NCI-H446 (cell line): ENCODE measurements around the gene EML4.

Experiments
- DNase-seq, 2 experiments: peaks; one replicate each; lab custom pipeline; 2025; lab: John Stamatoyannopoulos, UW

EML4 gene

GRCh38 chr2:42307180-42307579 is 138.0 kb downstream of the EML4 start:
- no peak for DNase-seq

GRCh38 chr2:42309366-42309765 is 140.2 kb downstream of the EML4 start:
- no peak for DNase-seq

- no peak for DNase-seq
These were observed 140.9 kb downstream of the EML4 start for GRCh38 chr2:42310007-42310515.

DNA sequence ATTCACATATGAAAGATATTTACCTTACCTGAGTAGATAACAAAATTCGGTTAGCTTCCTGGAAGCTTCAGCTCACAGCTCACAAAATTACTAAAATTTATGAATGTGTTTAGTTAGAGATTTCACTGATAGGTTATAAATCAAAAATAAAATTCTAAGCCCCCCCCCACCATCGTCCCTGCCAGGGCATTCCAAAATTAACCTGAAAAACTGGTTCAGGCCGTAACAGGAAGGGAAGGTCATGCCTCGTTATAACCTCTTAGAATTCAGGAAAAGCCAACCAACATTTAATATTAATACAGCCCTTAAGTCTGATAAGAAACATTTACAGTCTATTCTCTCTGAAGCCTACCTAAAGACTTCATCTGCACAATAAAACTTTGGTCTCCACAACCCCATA is 143.0 kb downstream of the EML4 start:
- no peak for DNase-seq

- DNase-seq: no peak
These were observed 145.8 kb downstream of the EML4 start for GRCh38 chr2:42314892-42315468.

DNA sequence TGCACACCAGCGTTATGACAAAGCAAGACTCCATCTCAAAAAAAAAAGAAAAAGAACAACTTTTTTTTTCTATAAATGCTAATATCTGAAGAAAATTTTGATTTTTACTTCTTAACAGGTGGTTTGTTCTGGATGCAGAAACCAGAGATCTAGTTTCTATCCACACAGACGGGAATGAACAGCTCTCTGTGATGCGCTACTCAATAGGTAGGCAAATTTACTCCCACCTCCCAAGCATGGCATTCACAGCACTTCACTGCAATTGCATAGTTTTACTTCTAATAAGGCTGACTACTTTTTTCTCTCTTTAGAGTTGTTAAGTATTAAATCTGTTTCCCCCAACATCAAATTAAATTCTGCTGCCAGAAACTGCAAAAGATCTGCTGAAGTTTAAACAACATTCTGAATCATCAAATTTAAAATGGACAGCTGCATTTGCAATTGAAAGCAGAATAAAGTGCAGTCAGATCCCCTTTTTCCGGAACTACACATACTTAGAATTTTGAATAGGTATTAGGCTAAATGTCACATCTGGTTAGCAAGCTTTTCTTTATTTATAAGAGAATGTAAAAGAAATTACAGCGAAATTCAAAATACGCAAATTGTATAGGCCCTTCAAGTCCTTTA is 146.8 kb downstream of the EML4 start:
- no peak for DNase-seq

GRCh38 chr2:42316910-42317309 is 147.8 kb downstream of the EML4 start:
- DNase-seq: no peak

DNA sequence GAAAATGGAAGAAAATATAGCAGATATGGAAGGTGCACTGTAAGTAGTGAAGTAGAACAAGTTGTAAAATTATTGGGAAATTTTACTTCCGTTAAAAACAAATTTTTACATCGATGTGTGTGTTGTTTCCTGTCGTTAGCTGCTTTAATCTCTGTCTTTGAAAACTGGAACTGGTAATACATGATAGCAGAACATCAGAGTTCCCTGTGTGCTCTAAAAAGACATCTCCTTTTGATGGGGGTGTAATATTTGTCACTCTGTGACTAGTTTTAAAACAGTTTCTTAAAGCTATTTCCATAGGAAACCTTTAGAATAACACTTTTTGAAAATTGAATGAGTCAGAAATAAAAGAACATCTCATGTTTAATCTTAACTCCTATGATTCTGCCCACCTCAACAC is 148.3 kb downstream of the EML4 start:
- DNase-seq: no peak

- DNase-seq: no peak
These were observed 148.8 kb downstream of the EML4 start for GRCh38 chr2:42317945-42318344.

GRCh38 chr2:42319265-42319664 is 150.1 kb downstream of the EML4 start:
- DNase-seq: no peak

DNA sequence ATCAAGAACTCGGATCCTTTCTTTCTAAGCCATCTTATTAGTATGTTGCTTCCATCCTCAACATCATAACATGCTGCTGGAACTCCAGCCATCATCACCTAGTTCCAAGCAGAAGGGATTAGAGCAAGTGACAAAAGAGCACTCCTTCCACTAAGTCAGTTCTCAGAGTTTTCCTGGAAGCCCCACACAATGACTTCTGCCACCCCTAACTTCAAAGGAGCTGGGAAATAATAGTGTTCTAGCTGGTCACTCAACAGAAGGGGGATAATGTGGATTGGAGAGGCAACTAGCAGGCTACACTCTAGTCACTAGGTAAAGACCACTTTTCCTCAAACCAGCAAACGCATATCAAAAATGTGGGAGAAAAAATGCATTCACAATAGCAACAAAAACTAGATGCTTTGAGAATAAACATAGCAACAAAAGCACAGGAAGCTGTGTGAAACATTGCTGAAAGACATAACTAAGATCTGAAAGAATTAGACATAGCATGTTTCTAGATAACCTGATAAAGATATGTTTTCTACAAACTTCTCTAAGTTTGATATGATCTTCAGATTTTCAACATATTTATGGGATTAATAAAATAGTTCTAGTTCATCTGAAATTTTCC is 152.4 kb downstream of the EML4 start:
- no peak for DNase-seq

DNA sequence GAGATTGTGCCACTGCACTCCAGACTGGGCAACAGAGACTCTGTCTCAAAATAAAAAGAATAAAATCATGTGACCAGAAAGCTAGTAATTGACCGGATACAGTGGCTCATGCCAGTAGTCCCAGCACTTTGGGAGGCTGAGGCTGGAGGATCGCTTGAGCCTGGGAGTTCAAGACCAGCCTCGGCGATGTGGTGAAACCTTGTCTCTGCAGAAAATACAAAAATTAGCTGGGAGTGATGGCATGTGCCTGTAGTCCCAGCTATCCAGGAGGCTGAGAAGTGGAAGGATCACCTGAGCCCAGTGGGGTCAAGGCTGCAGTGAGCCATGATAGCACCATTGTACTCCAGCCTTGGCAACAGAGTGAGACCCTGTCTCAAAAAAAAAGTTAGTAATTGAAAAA is 155.1 kb downstream of the EML4 start:
- no peak for DNase-seq

- DNase-seq: no peak
These were observed 155.8 kb downstream of the EML4 start for GRCh38 chr2:42324949-42325348.

DNA sequence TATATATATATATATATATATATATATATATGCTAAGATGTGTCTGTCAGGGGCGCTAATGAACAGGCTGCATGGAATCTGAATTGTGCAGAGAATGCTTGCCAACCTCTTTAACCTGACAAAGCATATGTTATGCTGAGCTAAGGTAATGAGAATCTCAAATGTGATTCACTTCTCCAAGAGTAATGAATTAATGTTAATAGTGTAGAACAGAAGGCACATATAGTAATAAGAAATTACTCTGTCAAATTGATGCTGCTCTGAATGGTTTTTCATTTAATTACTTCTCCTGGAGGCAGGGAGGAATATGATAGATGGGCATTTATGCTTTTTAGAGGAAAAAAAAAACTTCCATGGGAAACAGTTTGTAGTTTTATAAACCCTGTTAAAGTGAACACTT is 156.5 kb downstream of the EML4 start:
- DNase-seq: no peak

GRCh38 chr2:42327125-42327524 is 158.0 kb downstream of the EML4 start:
- no peak for DNase-seq

DNA sequence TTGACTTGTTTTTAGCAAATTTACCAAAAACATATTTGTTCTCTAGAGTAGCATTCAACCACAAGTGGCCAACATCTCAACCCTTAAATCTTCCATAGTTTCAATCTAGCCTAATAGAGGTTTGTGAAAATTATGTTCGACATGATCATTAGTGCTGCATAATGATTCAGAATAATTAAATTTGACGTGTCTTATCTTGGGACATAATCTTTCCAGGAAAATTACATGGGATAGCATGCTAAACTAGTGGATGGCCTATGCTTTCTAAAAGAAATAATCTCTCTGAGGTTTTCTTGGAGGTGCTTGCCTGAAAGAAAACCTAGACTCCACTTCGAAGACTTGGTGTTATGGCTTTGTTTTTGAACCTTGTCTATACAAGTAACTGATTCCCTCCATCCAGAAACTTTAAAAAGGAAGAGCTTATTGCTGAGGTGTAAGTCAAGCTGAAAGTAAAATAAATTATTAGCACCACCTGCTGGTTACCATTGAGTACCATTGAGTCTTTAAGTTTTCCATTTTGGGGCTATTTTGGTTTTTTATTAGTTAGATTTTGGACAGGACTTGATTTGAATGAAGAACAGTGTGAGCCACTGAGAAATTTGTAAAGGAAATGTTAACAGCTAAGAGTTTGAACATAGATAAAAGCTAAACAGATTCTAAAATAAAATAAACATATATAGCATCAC is 159.1 kb downstream of the EML4 start:
- peak in 1 of 2 experiments; percentile 12 for DNase-seq

DNA sequence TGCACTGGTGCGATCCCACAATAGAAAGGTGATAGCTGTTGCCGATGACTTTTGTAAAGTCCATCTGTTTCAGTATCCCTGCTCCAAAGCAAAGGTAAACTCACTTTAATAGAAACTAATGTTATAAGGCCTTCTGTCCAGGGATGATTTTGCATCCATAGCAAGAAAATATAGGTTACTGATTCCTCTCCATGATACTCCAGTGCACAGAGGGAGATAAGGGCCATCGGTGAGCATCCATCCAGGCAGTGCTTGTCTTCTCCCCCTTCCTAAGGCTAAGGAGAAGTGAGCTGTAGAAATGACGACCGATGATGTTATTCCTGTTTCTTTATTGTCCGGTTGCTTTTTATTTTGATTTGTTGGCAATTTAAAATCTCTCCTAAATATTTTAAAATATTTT is 159.8 kb downstream of the EML4 start:
- no peak for DNase-seq

- DNase-seq: no peak
These were observed 160.6 kb downstream of the EML4 start for GRCh38 chr2:42329736-42330135.

DNA sequence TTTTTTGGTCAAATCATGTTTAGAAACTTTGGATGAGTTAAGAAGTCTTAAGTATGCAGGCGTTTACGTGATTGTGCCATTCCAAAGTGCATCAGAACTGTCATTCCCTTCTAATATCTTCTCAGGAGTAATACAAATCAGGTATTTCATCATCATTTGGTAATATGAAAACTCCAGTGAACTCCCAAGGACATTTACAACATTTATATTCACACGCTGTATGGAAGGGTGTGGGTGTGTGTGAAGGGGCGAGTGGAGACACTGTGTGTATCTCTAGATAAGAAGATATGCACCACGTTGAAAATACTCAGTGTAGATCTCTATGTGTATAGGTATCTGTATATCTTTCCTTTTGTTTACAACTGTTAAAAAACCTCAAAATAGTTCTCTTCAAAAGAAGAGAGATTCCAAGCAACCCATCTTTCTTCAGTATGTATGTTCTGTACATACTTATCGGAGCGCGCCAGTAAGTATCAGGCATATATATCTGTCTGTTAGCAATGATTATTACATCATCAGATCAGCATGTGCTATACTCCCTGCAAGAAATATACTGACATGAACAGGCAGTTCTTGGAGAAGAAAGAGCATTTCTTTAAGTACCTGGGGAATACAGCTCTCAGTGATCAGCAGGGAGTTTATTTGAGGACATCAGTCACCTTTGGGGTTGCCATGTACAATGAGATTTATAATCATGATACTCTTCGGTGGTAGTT is 162.6 kb downstream of the EML4 start:
- no peak for DNase-seq

DNA sequence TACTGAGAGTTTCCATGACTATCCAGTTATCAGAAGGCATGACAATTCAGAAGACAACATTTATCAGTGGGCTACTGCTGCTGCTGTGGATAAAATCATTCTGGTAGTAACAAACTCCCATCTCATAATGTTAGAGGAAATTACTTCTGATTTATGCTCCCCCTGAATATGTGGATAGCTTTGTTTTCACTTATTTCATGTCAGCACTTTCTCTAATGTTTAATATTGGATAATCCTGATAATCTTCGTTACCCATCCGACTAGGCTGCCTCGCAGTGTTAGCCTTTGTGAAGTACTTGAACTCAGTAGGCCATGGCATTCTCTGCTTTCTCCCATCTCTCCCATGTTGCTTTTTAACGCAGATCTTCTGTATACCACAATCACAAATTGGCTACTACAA is 163.4 kb downstream of the EML4 start:
- no peak for DNase-seq

- no peak for DNase-seq
These were observed 164.4 kb downstream of the EML4 start for GRCh38 chr2:42333579-42333978.

GRCh38 chr2:42334220-42334619 is 165.1 kb downstream of the EML4 start:
- DNase-seq: no peak
